H9 (cell line): ENCODE measurements around the gene BBIP1. TPM values are rescaled to one million over a fixed set of nuclear protein-coding genes. Genes with fewer than 3 reads are reported as not detected.

Experiments used
- DNase-seq: peaks from one replicate; pipeline ENCODE4 v3.0.0-alpha.2; 2017
- H2AFZ ChIP-seq: one replicate; pipeline ENCODE4 v1.6.1; 2013; ENCODE audit warnings: mild to moderate bottlenecking, low read length, control low read depth, moderate library complexity
- H2AK5ac ChIP-seq: 2 replicates; pipeline ENCODE4 v1.6.1; 2013; ENCODE audit warnings: low read length, control low read depth, mixed read lengths; ENCODE audit not compliant: insufficient read length
- H2BK120ac ChIP-seq: one replicate; pipeline ENCODE4 v1.6.1; 2013; ENCODE audit warnings: low read depth, mild to moderate bottlenecking, low read length, control low read depth, inconsistent platforms; ENCODE audit not compliant: poor library complexity, severe bottlenecking
- H2BK12ac ChIP-seq: 2 replicates; pipeline ENCODE4 v1.6.1; 2013; ENCODE audit warnings: low read length, control low read depth, mixed read lengths, low read depth; ENCODE audit not compliant: insufficient read length
- H2BK15ac ChIP-seq: 2 replicates; pipeline ENCODE4 v1.6.1; 2013; ENCODE audit warnings: low read depth, low read length, control low read depth
- H2BK20ac ChIP-seq: one replicate; pipeline ENCODE4 v1.6.1; 2013; ENCODE audit warnings: low read depth, mild to moderate bottlenecking, low read length, control low read depth, inconsistent platforms; ENCODE audit not compliant: poor library complexity, severe bottlenecking
- H2BK5ac ChIP-seq: 2 replicates; pipeline ENCODE4 v1.6.1; 2013; ENCODE audit warnings: low read length, control low read depth, mixed read lengths; ENCODE audit not compliant: insufficient read length
- H3K14ac ChIP-seq: 2 replicates; pipeline ENCODE4 v1.6.1; 2013; ENCODE audit warnings: low read length, control low read depth; ENCODE audit not compliant: insufficient read depth
- H3K18ac ChIP-seq: 2 replicates; pipeline ENCODE4 v1.6.1; 2013; ENCODE audit warnings: low read depth, mild to moderate bottlenecking, mixed read lengths, low read length, control low read depth; ENCODE audit not compliant: insufficient read length
- H3K23ac ChIP-seq: 2 replicates; pipeline ENCODE4 v1.6.1; 2013; ENCODE audit warnings: low read length, control low read depth, mixed read lengths, low read depth; ENCODE audit not compliant: insufficient read length
- H3K23me2 ChIP-seq: 2 replicates; pipeline ENCODE4 v1.6.1; 2013; ENCODE audit warnings: low read depth, mild to moderate bottlenecking, mixed read lengths, low read length, control low read depth; ENCODE audit not compliant: insufficient read length, poor library complexity, severe bottlenecking
- H3K27ac ChIP-seq: 2 replicates; pipeline ENCODE4 v1.5.1; 2013; ENCODE audit warnings: low read length, control low read depth, mixed read lengths, low read depth; ENCODE audit not compliant: insufficient read length
- H3K27me3 ChIP-seq: 2 replicates; pipeline ENCODE4 v1.6.1; 2013; ENCODE audit warnings: low read length, control low read depth, inconsistent platforms; ENCODE audit not compliant: insufficient read depth
- H3K4ac ChIP-seq: 2 replicates; pipeline ENCODE4 v1.6.1; 2013; ENCODE audit warnings: low read depth, mild to moderate bottlenecking, control low read depth, inconsistent platforms, low read length, moderate library complexity
- H3K4me1 ChIP-seq: 2 replicates; pipeline ENCODE4 v1.6.1; 2013; ENCODE audit warnings: low read length, control low read depth, inconsistent platforms; ENCODE audit not compliant: insufficient read depth
- H3K4me2 ChIP-seq: 2 replicates; pipeline ENCODE4 v1.6.1; 2013; ENCODE audit warnings: low read length, control low read depth, mixed read lengths; ENCODE audit not compliant: insufficient read length, insufficient read depth
- H3K56ac ChIP-seq: 2 replicates; pipeline ENCODE4 v1.6.1; 2013; ENCODE audit warnings: low read depth, mild to moderate bottlenecking, mixed read lengths, low read length, control low read depth; ENCODE audit not compliant: insufficient read length
- H3K79me1 ChIP-seq: 2 replicates; pipeline ENCODE4 v1.6.1; 2013; ENCODE audit warnings: low read depth, mild to moderate bottlenecking, moderate library complexity, low read length, control low read depth, inconsistent platforms; ENCODE audit not compliant: insufficient read depth, poor library complexity, severe bottlenecking
- H3K79me2 ChIP-seq: 2 replicates; pipeline ENCODE4 v1.6.1; 2013; ENCODE audit warnings: low read length, control low read depth, inconsistent platforms; ENCODE audit not compliant: insufficient read depth
- H3K9ac ChIP-seq: 2 replicates; pipeline ENCODE4 v1.6.1; 2013; ENCODE audit warnings: low read length, control low read depth, mixed read lengths; ENCODE audit not compliant: insufficient read length; ENCODE audit errors: extremely low read depth
- H3K9me3 ChIP-seq: one replicate; pipeline ENCODE4 v1.6.1; 2013; ENCODE audit warnings: low read depth, low read length, inconsistent platforms; ENCODE audit not compliant: control insufficient read depth
- H3T11ph ChIP-seq: one replicate; pipeline ENCODE4 v1.6.1; 2013; ENCODE audit warnings: mild to moderate bottlenecking, low read length, control low read depth, inconsistent platforms
- H4K20me1 ChIP-seq: one replicate; pipeline ENCODE4 v1.6.1; 2013; ENCODE audit not compliant: control insufficient read depth, insufficient read length, insufficient read depth
- H4K5ac ChIP-seq: 2 replicates; pipeline ENCODE4 v1.6.1; 2013; ENCODE audit warnings: low read depth, mild to moderate bottlenecking, mixed read lengths, low read length, control low read depth; ENCODE audit not compliant: insufficient read length
- H4K8ac ChIP-seq: replicated peaks from 2 replicates; pipeline ENCODE4 v1.6.1; 2013; ENCODE audit warnings: low read length, control low read depth, mixed read lengths, low read depth; ENCODE audit not compliant: insufficient read length
- H4K91ac ChIP-seq: 2 replicates; pipeline ENCODE4 v1.6.1; 2013; ENCODE audit warnings: low read depth, mild to moderate bottlenecking, moderate library complexity, mixed read lengths, low read length, control low read depth; ENCODE audit not compliant: insufficient read length
- H3K27ac Mint-ChIP-seq, 3 experiments: 2 replicates in 2 of 3; 3 replicates in 1 of 3; pipeline ENCODE4 v1.8.0; 2020 to 2021; ENCODE audit warnings: mixed read lengths in 3 of 3, mild to moderate bottlenecking in 1 of 3, moderate library complexity in 1 of 3
- H3K27me3 Mint-ChIP-seq: 2 replicates; pipeline ENCODE4 v1.8.0; 2021; ENCODE audit warnings: low read depth, mild to moderate bottlenecking, moderate library complexity, mixed read lengths
- H3K36me3 Mint-ChIP-seq, 3 experiments: 2 replicates in 2 of 3; 3 replicates in 1 of 3; pipeline ENCODE4 v1.8.0; 2020 to 2021; ENCODE audit warnings: low read depth in 3 of 3, mixed read lengths in 3 of 3; ENCODE audit not compliant: insufficient read depth in 1 of 3
- H3K4me1 Mint-ChIP-seq, 2 experiments: 2 replicates each; pipeline ENCODE4 v1.8.0; 2020; ENCODE audit warnings: mixed read lengths in 2 of 2
- H3K4me3 Mint-ChIP-seq, 2 experiments: 2 replicates in 1 of 2; 3 replicates in 1 of 2; pipeline ENCODE4 v1.8.0; 2020 to 2021; ENCODE audit warnings: mild to moderate bottlenecking in 2 of 2, mixed read lengths in 2 of 2, moderate library complexity in 1 of 2
- H3K9me3 Mint-ChIP-seq, 2 experiments: 2 replicates in 1 of 2; 3 replicates in 1 of 2; pipeline ENCODE4 v1.8.0; 2020; ENCODE audit warnings: mild to moderate bottlenecking in 2 of 2, mixed read lengths in 2 of 2, moderate library complexity in 1 of 2
- CTCF ChIP-seq: fragments of 200-600 bp; sonication (generic); conservative IDR thresholded peaks from 3 replicates; pipeline ENCODE4 v1.8.0; 2021; ENCODE audit warnings: antibody characterized with exemption, mild to moderate bottlenecking
- WGBS: extraction: QIAGEN DNeasy Blood & Tissue Kit; methylation state at CpG from one replicate; pipeline ENCODE4 v1.1.7; 2013; ENCODE audit warnings: missing lambda C conversion rate, low lambda C conversion rate, mixed read lengths; ENCODE audit not compliant: insufficient read length; ENCODE audit errors: extremely low coverage; 5-methylcytosine and 5-hydroxymethylcytosine counted together
- long read RNA-seq: library from polyadenylated mRNA; unstranded; transcript quantifications from one replicate; pipeline ENCODE4 v2.0.0, GENCODE V29; 2020
- total RNA-seq: library from RNA; stranded (reverse); gene quantifications from 2 replicates; pipeline ENCODE4 v1.2.1, GENCODE V29; 2021

Gene BBIP1, protein sequence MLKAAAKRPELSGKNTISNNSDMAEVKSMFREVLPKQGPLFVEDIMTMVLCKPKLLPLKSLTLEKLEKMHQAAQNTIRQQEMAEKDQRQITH
- total RNA-seq, result 18.8 and 22.3 TPM in 2 replicates
- long read RNA-seq, transcript BBIP1-207 (4 exons, 2,119 nt), result major isoform, 20 of 30 reads
- long read RNA-seq, partial matches to known transcripts, result 2 of 30 reads
- long read RNA-seq, other reads (novel, unspliced or antisense), result 3 of 30 reads

- Histone ChIP-seq H2AK5ac (no peak within 1 kb of the TSS), H2AFZ (peak within 1 kb of the TSS; percentile 66), H3K9ac (peak within 1 kb of the TSS; percentile 79), H3K4me2 (peak within 1 kb of the TSS; percentile 96), H3K23me2 (no peaks in the 10 kb centered on the region), H3K27ac (peak within 1 kb of the TSS; percentile 77), H2BK12ac (no peak within 1 kb of the TSS), H4K20me1 (no peaks in the 10 kb centered on the region), H4K5ac (no peak within 1 kb of the TSS), H3K79me1 (no peaks in the 10 kb centered on the region), H3K27me3 (no peaks in the 10 kb centered on the region), H3K79me2 (peaks cover 5% of the 10 kb centered on the region; the same call in 1 of the 2 replicates), H2BK5ac (no peak within 1 kb of the TSS), H2BK15ac (no peak within 1 kb of the TSS), H3T11ph (no peak within 1 kb of the TSS), H3K14ac (peak within 1 kb of the TSS; percentile 56; the same call in 1 of the 2 replicates), H3K4me1 (peaks cover 4% of the 10 kb centered on the region; the same call in 1 of the 2 replicates), H3K9me3 (no peaks in the 10 kb centered on the region), H3K56ac (no peak within 1 kb of the TSS), H3K4ac (no peak within 1 kb of the TSS), H3K23ac (no peak within 1 kb of the TSS), H2BK120ac (no peak within 1 kb of the TSS), H4K8ac (no peak within 1 kb of the TSS), H2BK20ac (no peak within 1 kb of the TSS), H4K91ac (no peak within 1 kb of the TSS), H3K18ac (peak within 1 kb of the TSS; percentile 92)
- Mint-ChIP-seq H3K27me3 (no peaks in the 10 kb centered on the region), H3K36me3 (peaks cover 0 to 6% (median 2%) of the 10 kb centered on the region in 3 experiments; a peak in 3 of 7 replicates), H3K27ac (peak within 1 kb of the TSS; percentile 99 to 100 (median 100)), H3K9me3 (no peaks in the 10 kb centered on the region; a peak in 1 of 5 replicates), H3K4me3 (peak within 1 kb of the TSS; percentile 96 to 98), H3K4me1 (peaks cover 24 to 28% of the 10 kb centered on the region in 2 experiments)
- no peak for TF ChIP-seq CTCF
- no peak for DNase-seq
- no CpG with 5 or more reads among the region's 40 CpGs for WGBS
Observed at GRCh38 chr10:110918643-110919348, at the start of gene BBIP1. Gene BBIP1, minus strand, starts transcription at chr10:110919180. Its CDS starts 1,023 bp downstream, at chr10:110918157.
